Left ventricle myocardium inferior (tissue), 1 donor: ENCODE data around the gene PRMT1. TPM values are rescaled to one million over a fixed set of nuclear protein-coding genes. Genes with fewer than 3 reads are reported as not detected.

Experiments
- DNase-seq: peaks from one replicate; pipeline ENCODE4 v3.0.0-alpha.2; 2020
- H3K27ac ChIP-seq: fragments of 200-600 bp; replicated peaks from 2 replicates; pipeline ENCODE4 v1.8.0; 2021
- H3K27me3 ChIP-seq: fragments of 200-600 bp; 2 replicates; pipeline ENCODE4 v1.8.0; 2021; ENCODE audit warnings: low read depth
- H3K36me3 ChIP-seq: fragments of 200-600 bp; 2 replicates; pipeline ENCODE4 v1.8.0; 2021
- H3K4me1 ChIP-seq: fragments of 200-600 bp; 2 replicates; pipeline ENCODE4 v1.8.0; 2021
- H3K4me3 ChIP-seq: fragments of 200-600 bp; 2 replicates; pipeline ENCODE4 v1.8.0; 2021; ENCODE audit warnings: mild to moderate bottlenecking, moderate library complexity
- H3K9me3 ChIP-seq: fragments of 200-600 bp; replicated peaks from 2 replicates; pipeline ENCODE4 v1.8.0; 2021
- intact Hi-C: fragments of 100-400 bp; cut with micrococcal nuclease; formaldehyde crosslinking; loops from one replicate; pipeline ENCODE4 v1.11.0; 2022
- total RNA-seq: library from RNA; stranded (reverse); fragmentation: NEBNext Ultra II Directional; extraction: Animal tissue kit (Norgen Biotek cat#: 25700); gene quantifications from one replicate; pipeline ENCODE4 v1.2.1, GENCODE V29; 2021
- TF ChIP-seq, protein P1 (sequence below): fragments of 200-600 bp; IDR thresholded peaks from 2 replicates; pipeline ENCODE4 v1.8.0; 2021; ENCODE audit warnings: antibody characterized with exemption, mild to moderate bottlenecking, borderline replicate concordance
- donor health status: DM: no; HTN: yes; CAD: no; lungs with severe emphysema.

The PRMT1 gene
- total RNA-seq, 1 donor from 2014 or later: 112 TPM

DNA sequence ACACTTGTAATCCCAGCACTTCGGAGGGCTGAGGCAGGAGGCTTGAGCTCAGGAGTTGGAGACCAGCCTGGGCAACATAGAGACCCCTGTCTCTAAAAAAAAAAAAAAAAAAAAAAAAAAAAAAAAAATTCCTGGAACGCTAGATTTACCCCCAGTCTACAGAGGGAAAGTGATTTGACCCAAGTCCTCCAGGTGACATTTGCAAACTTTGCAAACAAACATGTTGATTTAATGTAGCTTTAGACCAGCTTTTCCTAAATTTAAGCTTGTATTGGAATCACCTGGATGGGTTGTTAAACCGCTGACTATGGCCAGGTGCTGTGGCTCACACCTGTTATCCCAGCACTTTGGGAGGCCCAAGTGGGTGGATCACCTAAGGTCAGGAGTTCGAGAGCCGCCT, 22.3 kb downstream of the PRMT1 start:
- Histone ChIP-seq H3K4me3 (no peak overlapping the region), H3K36me3 (no peaks in the 10 kb centered on the region), H3K9me3 (no peaks in the 10 kb centered on the region), H3K27me3 (peaks cover 16% of the 10 kb centered on the region), H3K27ac (no peak overlapping the region), H3K4me1 (no peaks in the 10 kb centered on the region)
- TF ChIP-seq, protein P1, sequence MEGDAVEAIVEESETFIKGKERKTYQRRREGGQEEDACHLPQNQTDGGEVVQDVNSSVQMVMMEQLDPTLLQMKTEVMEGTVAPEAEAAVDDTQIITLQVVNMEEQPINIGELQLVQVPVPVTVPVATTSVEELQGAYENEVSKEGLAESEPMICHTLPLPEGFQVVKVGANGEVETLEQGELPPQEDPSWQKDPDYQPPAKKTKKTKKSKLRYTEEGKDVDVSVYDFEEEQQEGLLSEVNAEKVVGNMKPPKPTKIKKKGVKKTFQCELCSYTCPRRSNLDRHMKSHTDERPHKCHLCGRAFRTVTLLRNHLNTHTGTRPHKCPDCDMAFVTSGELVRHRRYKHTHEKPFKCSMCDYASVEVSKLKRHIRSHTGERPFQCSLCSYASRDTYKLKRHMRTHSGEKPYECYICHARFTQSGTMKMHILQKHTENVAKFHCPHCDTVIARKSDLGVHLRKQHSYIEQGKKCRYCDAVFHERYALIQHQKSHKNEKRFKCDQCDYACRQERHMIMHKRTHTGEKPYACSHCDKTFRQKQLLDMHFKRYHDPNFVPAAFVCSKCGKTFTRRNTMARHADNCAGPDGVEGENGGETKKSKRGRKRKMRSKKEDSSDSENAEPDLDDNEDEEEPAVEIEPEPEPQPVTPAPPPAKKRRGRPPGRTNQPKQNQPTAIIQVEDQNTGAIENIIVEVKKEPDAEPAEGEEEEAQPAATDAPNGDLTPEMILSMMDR: no peak
- intact Hi-C loops: no loop called here
- DNase-seq: no peak

DNA sequence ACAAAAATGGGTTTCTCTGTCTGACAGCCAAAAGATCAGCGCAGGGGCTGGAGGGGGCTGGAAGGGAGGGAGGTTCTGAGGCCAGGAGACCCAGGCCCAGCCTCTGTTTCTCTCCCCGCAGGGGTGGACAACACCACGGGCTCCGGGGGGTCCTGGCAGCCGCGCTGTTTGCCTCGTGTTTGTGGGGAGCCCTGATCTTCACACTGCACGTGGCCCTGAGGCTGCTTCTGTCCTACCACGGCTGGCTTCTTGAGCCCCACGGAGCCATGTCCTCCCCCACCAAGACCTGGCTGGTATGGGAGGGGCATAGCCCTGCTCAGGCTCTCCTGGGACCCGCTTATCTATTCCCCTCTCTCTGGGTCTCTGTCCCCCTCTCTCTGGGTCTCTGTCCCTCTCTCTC, 23.5 kb downstream of the PRMT1 start:
- Histone ChIP-seq H3K36me3 (no peaks in the 10 kb centered on the region), H3K27ac (no peak overlapping the region), H3K4me1 (no peaks in the 10 kb centered on the region), H3K9me3 (no peaks in the 10 kb centered on the region), H3K27me3 (peaks cover 16% of the 10 kb centered on the region), H3K4me3 (no peak overlapping the region)
- DNase-seq: no peak
- TF ChIP-seq, protein P1: no peak
- intact Hi-C loops: no loop called here

DNA sequence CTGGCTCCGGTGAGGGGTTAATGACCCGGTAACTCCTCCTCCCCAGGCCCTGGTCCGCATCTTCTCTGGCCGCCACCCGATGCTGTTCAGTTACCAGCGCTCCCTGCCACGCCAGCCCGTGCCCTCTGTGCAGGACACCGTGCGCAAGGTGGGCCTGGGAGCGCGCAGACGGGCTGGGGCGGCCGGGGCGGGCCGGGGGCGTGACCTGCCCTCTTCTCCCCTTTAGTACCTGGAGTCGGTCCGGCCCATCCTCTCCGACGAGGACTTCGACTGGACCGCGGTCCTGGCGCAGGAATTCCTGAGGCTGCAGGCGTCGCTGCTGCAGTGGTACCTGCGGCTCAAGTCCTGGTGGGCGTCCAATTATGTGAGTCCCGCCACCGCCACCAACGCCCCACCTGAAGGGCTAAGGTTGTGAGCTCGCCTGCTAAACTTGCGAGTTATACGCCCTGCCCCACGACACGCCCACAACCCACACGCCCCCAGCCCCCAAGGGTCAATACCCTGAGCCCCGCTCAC, 24.3 kb downstream of the PRMT1 start:
- no peaks in the 10 kb centered on the region for H3K4me1 ChIP-seq
- H3K9me3 ChIP-seq: no peaks in the 10 kb centered on the region
- intact Hi-C loops: no loop called here
- no peaks in the 10 kb centered on the region for H3K36me3 ChIP-seq
- no peak overlapping the region for H3K27ac ChIP-seq
- DNase-seq: no peak
- H3K4me3 ChIP-seq: no peak overlapping the region
- TF ChIP-seq, protein P1: no peak
- H3K27me3 ChIP-seq: peaks cover 16% of the 10 kb centered on the region

DNA sequence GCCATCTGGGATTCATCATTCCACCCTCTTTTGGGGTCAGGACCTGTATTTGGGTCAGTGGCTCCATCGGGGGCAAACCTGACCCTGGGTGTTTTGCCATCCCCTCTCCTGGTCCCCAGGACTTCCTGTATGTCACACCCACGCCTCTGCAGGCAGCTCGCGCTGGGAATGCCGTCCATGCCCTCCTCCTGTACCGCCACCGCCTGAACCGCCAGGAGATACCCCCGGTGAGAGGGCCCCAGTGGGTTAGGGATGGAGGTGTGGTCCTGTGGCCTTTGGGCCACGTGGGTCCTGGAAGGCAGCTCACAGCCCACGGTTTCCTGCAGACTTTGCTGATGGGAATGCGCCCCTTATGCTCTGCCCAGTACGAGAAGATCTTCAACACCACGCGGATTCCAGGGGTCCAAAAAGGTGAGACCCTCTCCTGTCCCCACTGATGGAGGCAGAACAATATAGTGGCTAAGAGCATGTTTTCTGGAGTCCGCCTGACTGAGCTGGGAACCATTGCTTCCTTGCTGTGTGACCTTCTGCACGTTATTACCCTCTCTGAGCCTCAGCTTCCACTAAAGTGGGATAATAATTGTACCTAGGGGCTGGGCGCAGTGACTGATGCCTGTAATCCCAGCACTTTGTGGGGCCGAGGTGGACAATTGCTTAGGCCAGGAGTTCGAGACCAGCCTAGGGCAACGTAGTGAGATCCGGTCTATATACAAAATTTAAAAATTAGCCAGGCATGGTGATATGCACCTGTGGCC, 28.0 kb downstream of the PRMT1 start:
- TF ChIP-seq, protein P1: no peak
- no peaks in the 10 kb centered on the region for H3K4me1 ChIP-seq
- intact Hi-C loops: no loop called here
- H3K36me3 ChIP-seq: no peaks in the 10 kb centered on the region
- no peaks in the 10 kb centered on the region for H3K9me3 ChIP-seq
- H3K27ac ChIP-seq: no peak overlapping the region
- no peak overlapping the region for H3K4me3 ChIP-seq
- no peak for DNase-seq
- peaks cover 12% of the 10 kb centered on the region for H3K27me3 ChIP-seq

- no peaks in the 10 kb centered on the region for H3K36me3 ChIP-seq
Measured at GRCh38 chr19:49705919-49706318, 28.8 kb downstream of the PRMT1 start.

More at GRCh38 chr19:49705919-49706318, 28.8 kb downstream of the PRMT1 start:
- Histone ChIP-seq H3K9me3 (no peaks in the 10 kb centered on the region), H3K27me3 (peaks cover 6% of the 10 kb centered on the region), H3K4me3 (no peak overlapping the region), H3K27ac (no peak overlapping the region), H3K4me1 (no peaks in the 10 kb centered on the region)
- TF ChIP-seq, protein P1: no peak
- intact Hi-C loops: no loop called here
- DNase-seq: no peak
